Mesothelial cell of epicardium (in vitro differentiated cells): Measurements from ENCODE around the gene UMPS. TPM values are rescaled to one million over a fixed set of nuclear protein-coding genes. Genes with fewer than 3 reads are reported as not detected.

ENCODE experiments used
- DNase-seq, 2 experiments: peaks; one replicate each; pipeline ENCODE4 v3.0.0; 2021; ENCODE audit warnings: low spot score in 2 of 2; ENCODE audit not compliant: unreplicated experiment in 2 of 2
- H3K27ac Mint-ChIP-seq: 2 replicates; pipeline ENCODE4 v1.8.0; 2021; ENCODE audit warnings: mixed read lengths
- H3K27me3 Mint-ChIP-seq: 2 replicates; pipeline ENCODE4 v1.8.0; 2021; ENCODE audit warnings: low read depth, mixed read lengths
- H3K36me3 Mint-ChIP-seq: 2 replicates; pipeline ENCODE4 v1.8.0; 2021; ENCODE audit warnings: mixed read lengths
- H3K4me1 Mint-ChIP-seq: 2 replicates; pipeline ENCODE4 v1.8.0; 2021; ENCODE audit warnings: mixed read lengths
- H3K4me3 Mint-ChIP-seq: 2 replicates; pipeline ENCODE4 v1.8.0; 2021; ENCODE audit warnings: mild to moderate bottlenecking, moderate library complexity, mixed read lengths
- H3K9me3 Mint-ChIP-seq: 2 replicates; pipeline ENCODE4 v1.8.0; 2021; ENCODE audit warnings: mixed read lengths
- CTCF ChIP-seq: fragments of 200-600 bp; sonication (generic); IDR thresholded peaks from one replicate; pipeline ENCODE4 v1.5.0; 2021; ENCODE audit warnings: antibody characterized with exemption; ENCODE audit not compliant: unreplicated experiment
- total RNA-seq: library from RNA; stranded (reverse); gene quantifications from 3 replicates; pipeline ENCODE4 v1.2.1, GENCODE V29; 2021

The UMPS gene
- total RNA-seq, 1 donor from 2014 or later: 37.3 TPM

GRCh38 chr3:124762661-124763011 is 32.4 kb downstream of the UMPS start:
- no peak overlapping the region for H3K27ac Mint-ChIP-seq
- H3K27me3 Mint-ChIP-seq: no peaks in the 10 kb centered on the region
- no peak for DNase-seq
- peaks cover 22% of the 10 kb centered on the region for H3K36me3 Mint-ChIP-seq
- TF ChIP-seq CTCF: no peak
- H3K9me3 Mint-ChIP-seq: no peaks in the 10 kb centered on the region
- H3K4me1 Mint-ChIP-seq: peaks cover 20% of the 10 kb centered on the region
- H3K4me3 Mint-ChIP-seq: no peak overlapping the region

GRCh38 chr3:124763206-124763605 is 33.0 kb downstream of the UMPS start:
- Mint-ChIP-seq H3K36me3 (peaks cover 25% of the 10 kb centered on the region), H3K9me3 (no peaks in the 10 kb centered on the region), H3K4me1 (peaks cover 20% of the 10 kb centered on the region), H3K4me3 (no peak overlapping the region), H3K27me3 (no peaks in the 10 kb centered on the region), H3K27ac (no peak overlapping the region)
- DNase-seq: no peak
- no peak for TF ChIP-seq CTCF

GRCh38 chr3:124763644-124764358 is 33.5 kb downstream of the UMPS start:
- no peaks in the 10 kb centered on the region for H3K27me3 Mint-ChIP-seq
- peaks cover 20% of the 10 kb centered on the region for H3K4me1 Mint-ChIP-seq
- H3K36me3 Mint-ChIP-seq: peaks cover 27% of the 10 kb centered on the region
- H3K9me3 Mint-ChIP-seq: no peaks in the 10 kb centered on the region
- no peak for TF ChIP-seq CTCF
- H3K4me3 Mint-ChIP-seq: no peak overlapping the region
- H3K27ac Mint-ChIP-seq: no peak overlapping the region
- DNase-seq: no peak

- peaks cover 27% of the 10 kb centered on the region for H3K4me1 Mint-ChIP-seq
- peaks cover 27% of the 10 kb centered on the region for H3K36me3 Mint-ChIP-seq
- no peak overlapping the region for H3K27ac Mint-ChIP-seq
- no peak for TF ChIP-seq CTCF
- no peak overlapping the region for H3K4me3 Mint-ChIP-seq
- no peaks in the 10 kb centered on the region for H3K27me3 Mint-ChIP-seq
- no peaks in the 10 kb centered on the region for H3K9me3 Mint-ChIP-seq
- no peak for DNase-seq
Observed at GRCh38 chr3:124764746-124765145, 34.5 kb downstream of the UMPS start.

- DNase-seq: no peak
- peaks cover 33% of the 10 kb centered on the region for H3K4me1 Mint-ChIP-seq
- no peak for TF ChIP-seq CTCF
- no peaks in the 10 kb centered on the region for H3K27me3 Mint-ChIP-seq
- no peak overlapping the region for H3K4me3 Mint-ChIP-seq
- no peaks in the 10 kb centered on the region for H3K9me3 Mint-ChIP-seq
- peaks cover 27% of the 10 kb centered on the region for H3K36me3 Mint-ChIP-seq
- no peak overlapping the region for H3K27ac Mint-ChIP-seq
Observed at GRCh38 chr3:124765197-124765840, 35.1 kb downstream of the UMPS start.
